ENCODE results near the gene NOPCHAP1.

NOPCHAP1 gene

GRCh38 chr12:104985206-104985605, 910 bp upstream of the NOPCHAP1 start:
- peaks cover 17% of the 10 kb centered on the region for H3K36me3 Mint-ChIP-seq
- no peaks in the 10 kb centered on the region for H3K9me3 Mint-ChIP-seq
- H3K4me3 Mint-ChIP-seq: peak overlapping the region; percentile 82
- ATAC-seq: no peak
- H3K27ac Mint-ChIP-seq: peak overlapping the region; percentile 82
- H3K4me1 Mint-ChIP-seq: peaks cover 26% of the 10 kb centered on the region
- no peaks in the 10 kb centered on the region for H3K27me3 Mint-ChIP-seq

- Mint-ChIP-seq H3K4me1 (peaks cover 21% of the 10 kb centered on the region), H3K9me3 (no peaks in the 10 kb centered on the region), H3K36me3 (peaks cover 65% of the 10 kb centered on the region), H3K4me3 (no peak overlapping the region), H3K27ac (no peak overlapping the region), H3K27me3 (no peaks in the 10 kb centered on the region)
- ATAC-seq: no peak
Observed at GRCh38 chr12:104990950-104991349, 4.8 kb downstream of the NOPCHAP1 start.

DNA sequence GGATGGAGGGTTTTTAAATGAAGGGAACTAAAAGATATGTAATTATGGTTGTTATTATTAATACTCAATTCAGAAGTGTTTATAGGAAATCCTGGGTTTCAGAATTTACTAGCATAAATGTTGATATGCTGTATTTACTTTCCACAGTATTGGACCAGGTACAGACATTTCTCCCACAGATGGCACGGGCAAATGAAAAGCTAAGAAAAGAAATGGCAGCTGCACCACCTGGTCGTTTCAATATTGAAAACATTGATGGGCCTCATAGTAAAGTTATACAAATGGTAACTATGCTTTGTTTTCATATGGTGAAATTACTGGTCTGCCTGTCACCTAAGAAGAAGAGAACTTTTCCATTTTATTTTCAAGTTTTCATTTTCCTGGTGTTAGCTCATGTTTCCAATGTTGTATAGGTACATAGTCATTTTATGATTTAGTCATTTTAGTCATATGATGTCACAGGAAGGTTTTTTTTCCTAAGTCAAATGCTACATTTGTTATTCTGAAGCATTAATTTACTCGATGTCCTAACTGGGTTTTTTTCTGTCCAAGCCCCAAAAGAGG, 5.5 kb downstream of the NOPCHAP1 start:
- no peak for ATAC-seq
- Mint-ChIP-seq H3K27me3 (no peaks in the 10 kb centered on the region), H3K36me3 (peaks cover 70% of the 10 kb centered on the region), H3K9me3 (no peaks in the 10 kb centered on the region), H3K4me3 (no peak overlapping the region), H3K27ac (no peak overlapping the region), H3K4me1 (peaks cover 20% of the 10 kb centered on the region)

GRCh38 chr12:104994336-104994735, 8.2 kb downstream of the NOPCHAP1 start:
- Mint-ChIP-seq H3K27ac (no peak overlapping the region), H3K4me1 (peaks cover 19% of the 10 kb centered on the region), H3K27me3 (no peaks in the 10 kb centered on the region), H3K9me3 (no peaks in the 10 kb centered on the region), H3K4me3 (no peak overlapping the region), H3K36me3 (peaks cover 89% of the 10 kb centered on the region)
- ATAC-seq: no peak

DNA sequence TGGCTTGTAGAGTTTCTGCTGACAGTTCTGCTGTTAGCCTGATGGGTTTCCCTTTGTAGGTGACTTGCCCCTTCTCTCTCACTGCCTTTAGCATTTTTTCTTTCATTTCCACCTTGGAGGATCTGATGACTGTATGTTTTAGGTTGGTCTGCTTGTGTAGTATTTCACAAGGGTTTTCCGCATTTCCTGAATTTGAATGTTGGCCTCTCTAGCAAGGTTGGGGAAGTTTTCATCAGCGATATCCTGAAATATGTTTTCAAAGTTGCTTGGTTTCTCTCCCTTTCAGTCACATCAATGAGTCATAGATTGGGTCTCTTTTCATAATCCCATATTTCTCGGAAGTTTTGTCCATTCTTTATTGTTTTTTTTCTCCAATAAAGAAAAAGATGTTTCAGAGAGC, 11.4 kb downstream of the NOPCHAP1 start:
- no peaks in the 10 kb centered on the region for H3K27me3 Mint-ChIP-seq
- no peaks in the 10 kb centered on the region for H3K9me3 Mint-ChIP-seq
- no peak overlapping the region for H3K4me3 Mint-ChIP-seq

DNA sequence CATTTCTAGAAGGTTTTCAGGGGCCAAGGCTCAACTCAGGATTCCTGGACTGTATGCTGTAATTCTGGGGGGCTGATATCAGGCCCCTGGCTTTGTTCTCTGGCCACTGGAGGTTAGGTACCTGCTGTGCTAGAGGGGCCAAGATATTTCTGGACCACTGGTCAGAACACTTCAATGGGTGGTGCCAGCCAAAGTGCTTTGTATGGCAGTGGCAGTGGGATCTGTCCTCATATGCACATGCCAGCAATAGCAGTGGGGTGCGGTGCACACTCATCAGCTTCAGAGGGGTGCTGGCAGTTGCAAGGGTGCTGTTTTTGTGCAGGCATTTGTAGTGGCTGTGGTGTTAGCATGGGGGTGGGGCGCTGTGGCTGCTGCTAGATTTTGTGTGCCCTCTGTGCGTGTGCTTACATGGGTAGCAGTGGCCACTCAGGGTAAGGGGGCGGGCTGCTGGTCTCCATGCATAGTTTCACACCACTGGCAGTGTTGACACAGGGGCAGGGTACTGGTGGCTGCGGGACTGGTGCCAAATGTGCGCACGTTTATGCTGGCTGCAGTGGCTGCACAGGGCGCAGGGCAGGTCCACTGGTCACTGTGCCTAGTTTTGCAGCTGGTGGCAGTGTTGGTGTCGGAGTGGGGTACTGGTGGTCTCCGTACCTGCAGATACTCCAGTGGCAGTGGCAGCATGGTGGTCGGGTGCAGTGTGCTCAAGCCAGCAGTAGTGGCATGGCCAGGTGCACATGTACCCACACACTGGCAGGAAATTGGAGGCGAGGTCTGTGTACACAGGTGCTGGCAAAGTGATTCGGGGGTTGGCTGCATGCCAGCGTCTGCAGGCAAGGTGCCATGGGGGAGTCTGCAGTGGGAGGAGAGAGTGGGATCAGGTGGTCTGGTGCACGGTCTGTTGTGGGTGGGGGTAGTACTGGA, 12.6 kb downstream of the NOPCHAP1 start:
- no peak overlapping the region for H3K27ac Mint-ChIP-seq
- H3K4me1 Mint-ChIP-seq: peaks cover 15% of the 10 kb centered on the region
- H3K27me3 Mint-ChIP-seq: no peaks in the 10 kb centered on the region
- H3K9me3 Mint-ChIP-seq: no peaks in the 10 kb centered on the region
- H3K36me3 Mint-ChIP-seq: peaks cover 94% of the 10 kb centered on the region
- H3K4me3 Mint-ChIP-seq: no peak overlapping the region
- ATAC-seq: no peak

More for the DNA sequence above, 11.4 kb downstream of the NOPCHAP1 start:
- Mint-ChIP-seq H3K27ac (no peak overlapping the region), H3K36me3 (peaks cover 93% of the 10 kb centered on the region), H3K4me1 (peaks cover 15% of the 10 kb centered on the region)
- ATAC-seq: no peak

DNA sequence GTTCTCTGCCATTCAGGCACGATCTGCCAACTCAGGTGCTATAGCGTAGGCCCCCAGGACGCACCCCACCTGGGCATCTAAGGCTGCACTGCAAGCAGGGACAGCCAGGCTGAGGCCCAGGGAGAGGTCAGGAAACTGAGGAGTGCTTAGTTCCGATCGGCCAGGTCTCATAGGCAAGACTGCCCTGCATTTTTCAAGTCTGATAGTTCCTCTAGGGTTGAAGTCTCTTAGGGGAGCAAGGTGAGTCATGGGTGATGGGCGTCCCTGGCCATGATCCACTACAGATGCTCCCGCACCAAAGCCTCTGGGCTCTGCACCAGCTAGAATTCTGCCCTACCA, 13.2 kb downstream of the NOPCHAP1 start:
- H3K4me1 Mint-ChIP-seq: peaks cover 15% of the 10 kb centered on the region
- H3K4me3 Mint-ChIP-seq: no peak overlapping the region
- no peaks in the 10 kb centered on the region for H3K9me3 Mint-ChIP-seq
- H3K27ac Mint-ChIP-seq: no peak overlapping the region
- H3K27me3 Mint-ChIP-seq: no peaks in the 10 kb centered on the region
- peaks cover 98% of the 10 kb centered on the region for H3K36me3 Mint-ChIP-seq
- ATAC-seq: no peak

DNA sequence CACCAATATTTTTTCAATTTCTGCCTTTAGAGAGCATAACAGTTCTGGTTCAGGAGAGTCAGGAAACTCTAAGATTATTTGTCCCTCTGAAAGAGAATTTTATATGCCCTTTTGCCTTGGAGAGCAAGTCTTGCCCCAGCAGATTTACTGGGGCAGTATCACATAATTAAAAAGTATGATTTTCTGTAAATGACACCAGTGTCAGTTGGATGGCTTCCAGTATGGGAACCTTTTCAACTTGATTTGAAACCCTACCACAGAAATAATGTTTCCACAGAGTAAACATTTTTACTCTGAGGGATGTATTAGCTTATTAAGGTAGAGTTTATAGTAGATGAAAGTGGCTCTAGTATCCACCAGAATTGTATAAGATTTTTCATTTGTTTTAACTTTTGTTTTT, 15.4 kb downstream of the NOPCHAP1 start:
- no peak for ATAC-seq
- peaks cover 3% of the 10 kb centered on the region for H3K9me3 Mint-ChIP-seq
- peaks cover 15% of the 10 kb centered on the region for H3K4me1 Mint-ChIP-seq
- no peak overlapping the region for H3K4me3 Mint-ChIP-seq
- H3K36me3 Mint-ChIP-seq: peaks cover 99% of the 10 kb centered on the region
- H3K27me3 Mint-ChIP-seq: no peaks in the 10 kb centered on the region
- H3K27ac Mint-ChIP-seq: no peak overlapping the region

- Mint-ChIP-seq H3K27me3 (no peaks in the 10 kb centered on the region), H3K9me3 (peaks cover 17% of the 10 kb centered on the region), H3K4me3 (no peak overlapping the region), H3K4me1 (peaks cover 5% of the 10 kb centered on the region), H3K36me3 (peaks cover 79% of the 10 kb centered on the region), H3K27ac (no peak overlapping the region)
- ATAC-seq: no peak
Observed at GRCh38 chr12:105013892-105014291, 27.8 kb downstream of the NOPCHAP1 start.

- no peak for ATAC-seq
- H3K27me3 Mint-ChIP-seq: no peaks in the 10 kb centered on the region
- peaks cover 1% of the 10 kb centered on the region for H3K4me1 Mint-ChIP-seq
- peaks cover 75% of the 10 kb centered on the region for H3K36me3 Mint-ChIP-seq
- peaks cover 15% of the 10 kb centered on the region for H3K9me3 Mint-ChIP-seq
- H3K27ac Mint-ChIP-seq: no peak overlapping the region
- no peak overlapping the region for H3K4me3 Mint-ChIP-seq
Observed at GRCh38 chr12:105014603-105015002, 28.5 kb downstream of the NOPCHAP1 start.

DNA sequence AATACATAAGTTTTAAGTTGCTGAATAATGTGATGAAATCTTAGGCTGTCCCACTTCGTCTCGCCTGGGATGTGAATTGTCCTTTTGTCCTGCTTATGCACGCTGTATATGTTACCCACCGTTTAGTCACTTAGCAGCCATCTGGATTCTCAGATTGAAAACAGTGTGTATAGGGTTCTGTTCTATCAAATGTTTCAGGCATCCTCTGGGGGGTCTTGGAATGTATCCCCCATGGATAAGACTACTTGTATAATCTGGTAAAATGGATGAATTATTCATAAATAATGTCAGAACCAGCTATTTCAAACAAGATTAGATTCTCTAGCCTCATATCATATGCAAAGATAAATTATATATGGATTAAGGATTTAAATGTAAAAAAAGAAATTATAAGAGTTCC, 29.4 kb downstream of the NOPCHAP1 start:
- no peak overlapping the region for H3K27ac Mint-ChIP-seq
- H3K36me3 Mint-ChIP-seq: peaks cover 72% of the 10 kb centered on the region
- H3K9me3 Mint-ChIP-seq: peaks cover 11% of the 10 kb centered on the region

GRCh38 chr12:105018012-105018411, 31.9 kb downstream of the NOPCHAP1 start:
- Mint-ChIP-seq H3K36me3 (peaks cover 51% of the 10 kb centered on the region), H3K9me3 (no peaks in the 10 kb centered on the region), H3K27ac (no peak overlapping the region), H3K27me3 (no peaks in the 10 kb centered on the region), H3K4me1 (no peaks in the 10 kb centered on the region), H3K4me3 (no peak overlapping the region)
- ATAC-seq: no peak

More for the DNA sequence above, 29.4 kb downstream of the NOPCHAP1 start:
- H3K4me3 Mint-ChIP-seq: no peak overlapping the region
- ATAC-seq: no peak
- no peaks in the 10 kb centered on the region for H3K27me3 Mint-ChIP-seq
- H3K4me1 Mint-ChIP-seq: no peaks in the 10 kb centered on the region

GRCh38 chr12:105018776-105019175, 32.7 kb downstream of the NOPCHAP1 start:
- Mint-ChIP-seq H3K27ac (no peak overlapping the region), H3K9me3 (no peaks in the 10 kb centered on the region), H3K36me3 (peaks cover 43% of the 10 kb centered on the region), H3K27me3 (no peaks in the 10 kb centered on the region), H3K4me3 (no peak overlapping the region), H3K4me1 (no peaks in the 10 kb centered on the region)
- ATAC-seq: no peak

GRCh38 chr12:105020241-105020962, 34.3 kb downstream of the NOPCHAP1 start:
- no peak overlapping the region for H3K4me3 Mint-ChIP-seq
- H3K9me3 Mint-ChIP-seq: no peaks in the 10 kb centered on the region
- no peaks in the 10 kb centered on the region for H3K4me1 Mint-ChIP-seq
- H3K36me3 Mint-ChIP-seq: peaks cover 35% of the 10 kb centered on the region
- no peak overlapping the region for H3K27ac Mint-ChIP-seq
- H3K27me3 Mint-ChIP-seq: no peaks in the 10 kb centered on the region
- ATAC-seq: no peak

DNA sequence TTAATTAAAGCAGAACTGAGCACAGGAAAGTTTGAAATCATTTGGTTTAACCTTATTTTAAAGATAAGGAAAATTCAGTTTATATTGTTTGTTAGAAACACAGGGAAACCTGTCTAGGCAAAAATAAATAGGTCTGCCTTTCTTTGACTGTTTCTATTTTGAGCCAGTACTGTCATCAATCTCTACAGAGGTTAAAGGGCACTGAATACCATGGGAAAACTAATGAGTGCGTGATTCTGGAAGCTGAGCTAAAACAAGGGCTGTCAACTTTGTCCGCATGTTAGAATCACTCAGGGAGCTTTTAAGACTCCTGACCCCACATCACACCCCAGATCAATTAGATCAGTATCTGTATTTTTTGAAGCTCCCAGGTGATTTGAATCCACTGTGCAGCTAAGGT, 38.8 kb downstream of the NOPCHAP1 start:
- Mint-ChIP-seq H3K27me3 (no peaks in the 10 kb centered on the region), H3K36me3 (peaks cover 15% of the 10 kb centered on the region), H3K27ac (no peak overlapping the region), H3K4me1 (no peaks in the 10 kb centered on the region), H3K9me3 (no peaks in the 10 kb centered on the region), H3K4me3 (no peak overlapping the region)
- no peak for ATAC-seq
